Lower leg skin (tissue), 4 donors: ENCODE data around the gene HACD2. TPM values are rescaled to one million over a fixed set of nuclear protein-coding genes. Genes with fewer than 3 reads are reported as not detected.

ENCODE experiments used
- DNase-seq, 2 donors: peaks; one replicate each; pipeline ENCODE4 v3.0.0-alpha.2; 2019; ENCODE audit warnings: low spot score in 2 of 2
- H3K4me3 ChIP-seq: fragments of 200-600 bp; sonication (generic); 2 replicates; pipeline ENCODE4 v1.5.1; 2017; ENCODE audit warnings: mild to moderate bottlenecking, low read depth; ENCODE audit not compliant: poor library complexity, severe bottlenecking
- CTCF ChIP-seq, 3 donors: fragments of 450-650 bp; IDR thresholded peaks; one replicate each; pipeline ENCODE4 v1.5.1; 2016; ENCODE audit warnings: antibody characterized with exemption in 3 of 3, mild to moderate bottlenecking in 3 of 3, moderate library complexity in 2 of 3
- POLR2A ChIP-seq, 2 donors: fragments of 450-650 bp; IDR thresholded peaks; one replicate each; pipeline ENCODE4 v1.6.1; 2016 to 2017; ENCODE audit warnings: antibody characterized with exemption in 2 of 2, mild to moderate bottlenecking in 1 of 2, moderate library complexity in 1 of 2
- WGBS, 2 donors: methylation state at CpG; one replicate each; pipeline ENCODE4 v1.1.5; 2018; 5-methylcytosine and 5-hydroxymethylcytosine counted together
- intact Hi-C: fragments of 100-400 bp; cut with DNase I; formaldehyde crosslinking; loops from one replicate; pipeline ENCODE4 v1.15.0; 2023; ENCODE audit warnings: low total_unique reads
- total RNA-seq, 4 donors: library from RNA; depleted of rRNA; stranded (reverse); fragments of >200 nt; gene quantifications; one replicate each; pipeline ENCODE4 v1.1.0, GENCODE V29; 2016

Gene HACD2
- total RNA-seq, 4 donors from 2014 or later = 29.3 to 56.4 (median 40.2) TPM

DNA sequence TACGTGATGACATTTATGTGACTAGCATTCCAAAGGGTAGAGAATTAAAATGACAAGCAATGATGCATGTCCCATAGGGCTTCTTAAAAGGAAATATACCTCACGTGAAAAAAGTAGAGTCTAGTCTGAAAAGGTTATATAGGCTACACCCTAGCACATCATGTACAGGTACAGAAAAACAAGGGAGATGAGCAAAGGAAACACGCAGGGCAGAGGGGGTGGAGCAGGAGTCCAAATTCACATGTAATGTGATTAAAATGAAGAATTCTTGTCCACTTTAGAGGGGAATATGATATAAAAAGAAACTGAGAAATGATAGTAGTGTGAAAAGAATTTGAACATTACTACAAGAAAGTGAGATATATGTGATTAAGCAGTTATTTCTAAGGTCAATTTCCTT is 59.4 kb downstream of the HACD2 start:
- no peak for TF ChIP-seq POLR2A (IDR thresholded peaks at IDR 0.05)
- TF ChIP-seq CTCF (IDR thresholded peaks at IDR 0.05) = no peak
- H3K4me3 ChIP-seq = no peak overlapping the region
- WGBS, 2 donors = 89% methylated on average over 3 of the region's 3 CpGs
- no peak for DNase-seq
- intact Hi-C loops = no loop called here

DNA sequence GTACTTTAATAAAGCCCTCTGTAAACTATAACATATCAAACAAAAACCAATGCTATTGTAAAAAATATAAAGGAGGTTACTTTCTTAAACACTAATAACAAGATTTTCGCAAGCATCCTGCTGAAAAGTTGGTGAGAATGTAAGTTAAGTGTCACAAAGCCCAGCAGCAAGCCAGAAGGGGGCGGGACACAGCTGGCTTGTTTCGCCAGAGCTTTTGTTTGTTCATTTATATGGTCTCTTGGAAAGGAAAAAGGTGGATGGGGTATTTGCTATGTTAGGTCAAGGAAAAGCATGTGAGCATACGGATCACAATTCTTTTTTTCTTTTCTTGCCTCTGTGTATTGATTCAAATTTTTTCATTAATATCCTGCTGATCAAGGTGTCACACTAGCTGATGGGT is 59.9 kb downstream of the HACD2 start:
- 90 to 94% methylated on average over 4 of the region's 4 CpGs for WGBS, 2 donors
- intact Hi-C loops = no loop called here

GRCh38 chr3:123523023-123523412 is 61.8 kb downstream of the HACD2 start:
- TF ChIP-seq CTCF (IDR thresholded peaks at IDR 0.05) = no peak
- no peak for TF ChIP-seq POLR2A (IDR thresholded peaks at IDR 0.05)
- H3K4me3 ChIP-seq = no peak overlapping the region
- intact Hi-C loops = no loop called here
- DNase-seq = peak in 1 of 2 donors; percentile 44
- 69 to 79% methylated on average over 11 of the region's 11 CpGs for WGBS, 2 donors

More for the DNA sequence above, 59.9 kb downstream of the HACD2 start:
- DNase-seq = no peak
- H3K4me3 ChIP-seq = no peak overlapping the region
- TF ChIP-seq POLR2A (IDR thresholded peaks at IDR 0.05) (no peak), CTCF (IDR thresholded peaks at IDR 0.05) (no peak)

DNA sequence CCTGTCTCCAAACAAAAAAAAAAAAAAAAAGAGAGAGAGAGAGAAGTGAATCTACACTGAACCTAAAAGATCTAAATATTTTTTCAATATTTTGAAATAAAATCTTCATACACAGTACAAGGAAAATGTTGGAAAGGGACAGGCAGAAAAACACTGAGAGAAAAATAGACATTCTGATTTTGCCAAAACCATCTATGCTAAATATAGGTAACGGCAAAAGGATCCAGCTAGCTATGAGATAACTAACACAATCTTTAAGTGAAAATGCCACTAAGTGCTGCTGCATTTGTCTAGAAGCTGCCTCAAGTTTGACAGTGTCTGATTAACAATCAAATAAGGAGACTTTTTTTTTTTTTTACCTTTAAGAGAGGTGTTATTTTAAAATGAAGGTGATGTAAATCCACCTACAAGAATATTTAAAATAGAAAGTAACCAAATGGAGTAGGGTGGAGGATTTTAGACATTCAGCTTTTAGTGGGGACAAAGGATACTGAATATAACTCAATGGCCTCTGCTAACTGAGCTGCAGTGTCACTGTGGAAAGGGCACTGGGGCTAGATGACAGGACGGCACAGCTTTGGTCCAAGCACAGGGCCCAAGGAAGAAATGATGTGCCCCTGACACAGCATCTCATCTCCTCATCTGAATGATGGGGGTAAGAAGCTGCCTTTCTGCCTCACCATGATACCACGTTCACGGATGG is 62.4 kb downstream of the HACD2 start:
- TF ChIP-seq CTCF (IDR thresholded peaks at IDR 0.05) = no peak
- no peak for TF ChIP-seq POLR2A (IDR thresholded peaks at IDR 0.05)
- WGBS, 2 donors = 82 to 84% methylated on average over 4 of the region's 4 CpGs
- no peak overlapping the region for H3K4me3 ChIP-seq
- no peak for DNase-seq
- intact Hi-C loops = no loop called here

DNA sequence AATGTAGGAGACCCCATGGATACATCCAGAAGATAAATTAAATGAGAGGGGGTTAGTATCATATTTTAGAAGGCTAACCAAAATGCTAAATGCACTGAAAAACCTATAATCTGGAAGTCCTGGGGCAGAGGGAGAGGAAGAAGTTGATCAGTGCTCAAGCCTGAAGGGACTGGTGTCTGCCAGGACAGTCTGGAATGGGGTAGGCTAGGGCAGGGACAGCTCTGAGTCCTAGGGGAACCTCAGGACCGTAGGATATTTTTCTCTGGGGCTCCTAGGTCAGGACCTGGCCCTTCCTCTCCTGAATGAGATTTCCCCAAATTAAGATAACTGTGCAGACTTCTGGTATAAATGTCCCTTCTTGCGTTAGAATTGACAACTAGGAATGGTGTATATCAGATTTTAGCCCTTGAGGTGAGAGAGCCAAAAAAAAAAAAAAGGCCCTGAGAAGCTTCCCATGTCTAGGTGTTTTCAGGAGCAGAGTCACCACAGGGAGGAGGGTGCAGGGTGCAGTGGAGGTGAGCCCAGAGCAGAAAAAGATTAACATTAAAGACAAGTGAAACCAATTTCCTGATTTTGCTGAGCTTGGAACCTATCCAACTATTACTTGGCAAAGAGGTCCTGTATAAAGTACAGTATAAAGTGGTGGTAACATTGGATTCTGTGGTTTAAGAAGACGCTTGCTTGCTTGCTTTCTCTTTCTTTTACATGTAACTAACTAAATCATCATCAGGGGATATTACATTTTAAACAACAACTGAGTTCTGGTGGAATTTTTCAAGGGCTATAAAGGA is 63.5 kb downstream of the HACD2 start:
- H3K4me3 ChIP-seq = no peak overlapping the region
- no peak for TF ChIP-seq POLR2A (IDR thresholded peaks at IDR 0.05)
- no peak for TF ChIP-seq CTCF (IDR thresholded peaks at IDR 0.05)
- DNase-seq = no peak
- WGBS, 2 donors = 69 to 76% methylated on average over 3 of the region's 3 CpGs
- intact Hi-C loops = no loop called here
